Epithelial cell of proximal tubule (primary cell): ENCODE results near the gene ABHD5. TPM values are rescaled to one million over a fixed set of nuclear protein-coding genes. Genes with fewer than 3 reads are reported as not detected.

Source experiments
- DNase-seq: peaks from one replicate; pipeline ENCODE4 v3.0.0-alpha.2; 2011; ENCODE audit warnings: low read depth
- H3K4me3 ChIP-seq: 2 replicates; pipeline ENCODE4 v1.5.1; 2011; ENCODE audit warnings: low read depth, mild to moderate bottlenecking, low read length
- total RNA-seq: library from RNA; depleted of rRNA; stranded (reverse); fragments of >200 nt; gene quantifications from 2 replicates; pipeline ENCODE4 v1.2.3, GENCODE V29; 2015
- TF ChIP-seq, protein P1 (sequence below): conservative IDR thresholded peaks from 2 replicates; pipeline ENCODE4 v1.5.1; 2012; ENCODE audit warnings: low read depth, mild to moderate bottlenecking, low read length

ABHD5 gene
- total RNA-seq, 1 donor from 2014 or later: 25.0 TPM

DNA sequence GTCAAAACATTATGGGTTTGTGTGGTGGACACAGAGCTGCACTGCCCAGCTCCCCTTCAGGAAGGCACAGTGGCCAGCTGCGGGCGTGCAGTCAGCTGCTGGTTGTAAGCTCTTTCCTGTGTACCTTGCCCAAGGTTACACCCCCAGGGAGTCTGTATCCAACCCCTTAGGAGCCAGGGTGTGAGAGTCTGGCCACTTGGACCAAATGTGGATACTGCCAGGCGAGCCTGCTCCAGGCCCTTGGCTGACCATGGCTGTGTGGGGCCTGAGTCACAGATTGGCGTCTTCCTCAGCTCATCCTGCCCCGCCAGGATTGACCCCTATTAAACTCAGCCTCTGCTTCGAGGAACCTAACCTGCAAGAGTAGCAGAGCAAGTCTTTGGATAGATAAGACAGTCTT, 56.9 kb downstream of the ABHD5 start:
- no peak for DNase-seq
- TF ChIP-seq, protein P1, sequence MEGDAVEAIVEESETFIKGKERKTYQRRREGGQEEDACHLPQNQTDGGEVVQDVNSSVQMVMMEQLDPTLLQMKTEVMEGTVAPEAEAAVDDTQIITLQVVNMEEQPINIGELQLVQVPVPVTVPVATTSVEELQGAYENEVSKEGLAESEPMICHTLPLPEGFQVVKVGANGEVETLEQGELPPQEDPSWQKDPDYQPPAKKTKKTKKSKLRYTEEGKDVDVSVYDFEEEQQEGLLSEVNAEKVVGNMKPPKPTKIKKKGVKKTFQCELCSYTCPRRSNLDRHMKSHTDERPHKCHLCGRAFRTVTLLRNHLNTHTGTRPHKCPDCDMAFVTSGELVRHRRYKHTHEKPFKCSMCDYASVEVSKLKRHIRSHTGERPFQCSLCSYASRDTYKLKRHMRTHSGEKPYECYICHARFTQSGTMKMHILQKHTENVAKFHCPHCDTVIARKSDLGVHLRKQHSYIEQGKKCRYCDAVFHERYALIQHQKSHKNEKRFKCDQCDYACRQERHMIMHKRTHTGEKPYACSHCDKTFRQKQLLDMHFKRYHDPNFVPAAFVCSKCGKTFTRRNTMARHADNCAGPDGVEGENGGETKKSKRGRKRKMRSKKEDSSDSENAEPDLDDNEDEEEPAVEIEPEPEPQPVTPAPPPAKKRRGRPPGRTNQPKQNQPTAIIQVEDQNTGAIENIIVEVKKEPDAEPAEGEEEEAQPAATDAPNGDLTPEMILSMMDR: no peak
- no peak overlapping the region for H3K4me3 ChIP-seq

DNA sequence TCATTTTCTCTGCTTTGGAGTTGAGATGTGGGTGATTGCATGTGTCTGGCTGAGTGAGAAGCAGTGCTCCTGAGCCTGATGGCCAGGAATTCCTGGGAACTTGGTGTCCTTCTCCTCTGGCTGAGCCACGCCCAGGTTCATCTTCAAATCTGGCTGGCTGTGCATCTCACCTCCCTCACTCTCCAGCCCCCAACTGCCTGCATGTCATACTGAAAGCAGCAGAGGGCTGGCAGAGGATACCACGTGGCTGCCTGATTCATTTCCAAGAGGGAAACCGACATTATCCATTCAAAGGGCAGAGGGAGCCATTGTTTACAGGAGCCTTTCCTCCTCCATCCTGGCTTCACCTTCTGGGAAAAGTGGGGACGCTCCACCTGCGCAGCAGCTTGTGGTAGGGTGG, 57.4 kb downstream of the ABHD5 start:
- H3K4me3 ChIP-seq: no peak overlapping the region
- TF ChIP-seq, protein P1: peak; percentile 21
- DNase-seq: no peak

DNA sequence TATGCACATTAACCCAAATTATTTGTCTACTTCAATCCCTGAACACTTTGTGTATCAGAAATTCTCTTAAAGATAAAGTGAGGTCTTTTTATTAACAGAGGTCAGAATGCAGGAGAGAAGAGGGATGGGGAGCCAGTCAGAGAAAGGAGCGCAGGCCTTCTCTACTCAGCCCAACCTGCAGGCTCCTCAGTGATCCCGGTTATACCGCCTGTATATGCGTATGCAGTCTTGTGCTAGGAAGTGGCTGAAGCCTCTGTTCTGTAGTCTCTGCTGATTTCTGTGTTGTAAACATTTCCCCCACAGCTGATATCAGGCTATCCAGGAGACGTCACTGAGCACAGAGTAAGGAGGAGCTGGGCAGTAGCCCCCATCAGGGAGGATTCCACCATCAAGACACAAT, 57.9 kb downstream of the ABHD5 start:
- no peak for DNase-seq
- TF ChIP-seq, protein P1: no peak
- no peak overlapping the region for H3K4me3 ChIP-seq

DNA sequence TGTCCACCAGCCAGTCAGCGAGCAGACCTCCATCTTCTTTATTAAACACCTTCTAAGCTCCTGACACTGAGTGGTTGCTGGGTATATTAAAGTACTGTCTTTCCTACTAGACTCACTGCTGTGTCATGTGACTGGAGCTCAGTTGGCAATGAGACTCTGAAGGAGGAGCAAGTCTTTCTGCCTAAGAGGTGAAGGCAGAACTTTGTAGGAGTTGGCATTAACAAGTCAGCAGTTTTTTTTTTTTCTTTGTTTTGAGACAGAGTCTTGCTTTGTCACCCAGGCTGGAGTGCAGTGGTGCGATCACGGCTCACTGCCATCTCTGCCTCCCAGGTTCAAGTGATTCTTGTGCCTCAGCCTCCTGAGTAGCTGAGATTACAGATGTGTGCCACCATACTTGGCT, 62.2 kb downstream of the ABHD5 start:
- TF ChIP-seq, protein P1: no peak
- no peak overlapping the region for H3K4me3 ChIP-seq
- DNase-seq: no peak

DNA sequence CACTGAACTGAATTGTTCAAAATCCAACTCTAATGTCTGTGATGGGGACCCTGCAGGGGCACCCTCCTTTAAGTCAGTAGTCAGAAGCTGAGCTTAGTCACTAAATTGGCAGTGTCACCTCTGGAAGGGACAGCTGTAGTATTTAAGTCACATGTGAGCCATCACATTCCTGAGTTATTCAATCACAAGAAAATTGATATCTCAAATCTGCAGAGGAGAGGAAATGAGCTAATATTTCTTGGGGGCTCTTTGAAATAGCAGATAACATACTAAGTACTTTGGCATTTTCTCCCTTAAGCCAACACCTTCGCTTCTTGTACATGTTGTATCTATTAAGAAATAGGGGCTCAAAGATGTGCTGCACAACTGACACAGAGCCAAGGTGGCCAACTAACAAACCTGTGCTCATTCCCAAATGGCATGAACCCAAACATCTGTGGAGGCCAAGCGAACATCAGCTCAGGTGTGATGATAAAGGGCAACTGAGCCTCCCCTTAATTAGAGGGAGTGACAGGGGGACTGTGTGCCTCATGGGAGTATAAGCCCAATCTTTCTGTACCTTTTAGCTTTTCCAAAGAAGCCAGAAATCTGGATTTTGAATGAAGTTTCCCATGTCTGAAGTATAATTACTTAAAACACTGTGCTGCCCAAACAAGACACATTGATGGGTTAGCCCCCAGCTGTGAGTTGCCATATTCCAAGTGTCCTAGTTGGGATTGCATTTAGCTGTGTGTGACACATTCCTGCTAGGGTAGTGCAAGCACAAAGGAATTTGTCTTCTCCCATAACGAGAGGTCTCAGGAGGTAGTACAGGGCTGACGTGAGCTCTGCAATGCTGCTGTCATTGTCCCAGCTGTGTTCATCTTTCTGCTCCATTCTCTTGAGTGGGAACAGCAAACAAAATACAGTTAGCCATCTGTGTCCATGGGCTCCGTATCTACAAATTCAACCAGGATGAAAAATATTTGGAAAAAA, 63.3 kb downstream of the ABHD5 start:
- TF ChIP-seq, protein P1: no peak
- no peak for DNase-seq
- H3K4me3 ChIP-seq: no peak overlapping the region

DNA sequence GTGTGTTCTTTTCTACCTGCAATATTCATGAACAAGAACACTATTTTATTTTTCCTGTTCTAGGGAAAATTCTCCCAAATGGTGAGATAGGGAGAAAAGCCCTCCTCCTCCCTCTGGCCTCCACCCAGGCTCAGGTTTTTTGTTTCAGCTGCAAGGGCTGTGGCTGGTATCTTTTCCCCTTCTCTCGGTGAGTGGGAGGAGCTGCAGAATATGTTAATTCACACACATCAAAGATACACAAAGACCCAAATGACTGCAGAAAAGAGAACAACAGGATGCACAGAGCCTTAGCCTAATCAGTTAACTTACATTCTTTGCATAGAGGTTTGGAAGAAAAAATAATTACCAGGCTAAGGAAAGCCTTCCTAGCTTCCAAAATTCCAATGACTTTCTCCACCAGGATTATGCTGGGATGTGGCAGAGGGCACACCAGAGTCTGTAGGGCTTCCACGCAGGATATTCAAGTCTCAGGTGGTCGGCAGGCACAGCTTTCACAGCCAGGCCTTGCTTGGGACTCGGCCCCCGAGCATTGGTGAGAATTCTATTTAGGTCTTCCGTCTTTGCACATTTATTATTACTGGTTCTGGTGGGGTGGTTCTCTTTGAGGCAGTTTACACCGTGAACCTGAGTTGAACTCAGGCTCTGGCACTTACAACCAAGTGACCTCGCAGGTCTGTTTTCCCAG, 64.9 kb downstream of the ABHD5 start:
- no peak for DNase-seq
- TF ChIP-seq, protein P1: no peak
- no peak overlapping the region for H3K4me3 ChIP-seq
